SK-N-SH (cell line): ENCODE data around the gene CEACAM1.

Source experiments
- CHD2 ChIP-seq: fragments of 150-350 bp; IDR thresholded peaks from 2 replicates; pipeline ENCODE4 v1.6.1; 2018; ENCODE audit warnings: low read length; ENCODE audit not compliant: partially characterized antibody
- FOSL2 ChIP-seq: IDR thresholded peaks from 2 replicates; pipeline ENCODE4 v1.4.0; 2012; ENCODE audit warnings: low read depth, mild to moderate bottlenecking, moderate library complexity, borderline replicate concordance
- FOXJ3 ChIP-seq: sonication (generic); formaldehyde crosslinking; IDR thresholded peaks from 2 replicates; pipeline ENCODE4 v1.5.1; 2020; ENCODE audit warnings: mild to moderate bottlenecking, missing genetic modification reagents
- GABPA ChIP-seq: IDR thresholded peaks from 2 replicates; pipeline ENCODE4 v1.4.0; 2012; ENCODE audit warnings: low read depth, mild to moderate bottlenecking
- MXI1 ChIP-seq: IDR thresholded peaks from 2 replicates; pipeline ENCODE4 v1.6.1; 2012; ENCODE audit warnings: mild to moderate bottlenecking, low read depth, low read length, improper control_type of control experiment
- NFIC ChIP-seq: IDR thresholded peaks from 2 replicates; pipeline ENCODE4 v1.4.0; 2012; ENCODE audit warnings: borderline replicate concordance
- NRF1 ChIP-seq: IDR thresholded peaks from 2 replicates; pipeline ENCODE4 v1.6.1; 2012; ENCODE audit warnings: low read depth, mild to moderate bottlenecking, low read length
- POLR2AphosphoS5 ChIP-seq: IDR thresholded peaks from 2 replicates; pipeline ENCODE4 v1.6.1; 2012; ENCODE audit warnings: low read depth, low read length
- RAD21 ChIP-seq: IDR thresholded peaks from 2 replicates; pipeline ENCODE4 v1.6.1; 2012; ENCODE audit warnings: mild to moderate bottlenecking, low read length
- RCOR1 ChIP-seq: fragments of 150-350 bp; IDR thresholded peaks from 2 replicates; pipeline ENCODE4 v1.6.1; 2017; ENCODE audit warnings: antibody characterized with exemption, low read length
- RXRA ChIP-seq: IDR thresholded peaks from 2 replicates; pipeline ENCODE4 v1.4.0; 2012; ENCODE audit warnings: low read depth, mild to moderate bottlenecking, borderline replicate concordance
- SMC3 ChIP-seq: IDR thresholded peaks from 2 replicates; pipeline ENCODE4 v1.6.1; 2012; ENCODE audit warnings: low read depth, low read length, improper control_type of control experiment
- TF ChIP-seq, protein P1 (sequence below): IDR thresholded peaks from 2 replicates; pipeline ENCODE4 v1.4.0; 2012; ENCODE audit warnings: low read depth
- TF ChIP-seq, protein P2 (sequence below): fragments of 200-600 bp; sonication (generic); IDR thresholded peaks from 2 replicates; pipeline ENCODE4 v1.6.1; 2017; ENCODE audit warnings: antibody characterized with exemption, mild to moderate bottlenecking, moderate library complexity

DNA sequence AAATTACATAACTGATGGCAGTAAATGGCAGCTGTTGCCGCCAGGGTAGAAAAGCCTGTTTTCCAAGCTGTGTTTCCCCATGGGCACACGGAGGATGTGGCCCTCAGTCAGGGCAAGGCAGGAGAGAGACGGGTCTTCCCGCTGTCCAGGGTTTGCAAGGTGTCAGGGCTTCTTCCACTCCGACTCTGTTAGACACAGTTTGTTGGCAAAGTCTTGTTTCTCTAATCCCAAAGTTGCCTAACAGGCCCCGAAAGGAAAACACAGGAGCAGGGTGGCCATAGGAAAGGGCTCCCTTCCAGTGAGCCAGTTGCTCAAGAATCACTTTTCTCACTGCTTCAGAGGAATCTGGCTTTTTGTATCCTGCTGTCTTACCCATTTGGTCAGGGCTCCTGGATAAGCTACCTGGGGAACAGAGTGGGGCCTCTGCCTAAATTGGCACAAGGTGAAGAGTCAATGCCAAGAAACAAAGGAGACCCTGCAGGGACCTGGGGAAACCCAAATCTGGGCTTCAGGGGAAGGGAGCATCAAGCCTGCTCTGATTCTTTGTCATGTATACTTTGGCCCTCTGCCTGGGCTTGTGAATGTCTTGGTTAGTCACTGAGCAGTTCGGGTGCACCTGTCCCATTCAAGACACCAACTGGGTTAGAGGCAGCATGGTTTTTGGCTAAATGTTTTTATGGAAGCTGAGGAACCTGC lies 56.6 kb downstream of the CEACAM1 start:
- TF ChIP-seq, protein P1, sequence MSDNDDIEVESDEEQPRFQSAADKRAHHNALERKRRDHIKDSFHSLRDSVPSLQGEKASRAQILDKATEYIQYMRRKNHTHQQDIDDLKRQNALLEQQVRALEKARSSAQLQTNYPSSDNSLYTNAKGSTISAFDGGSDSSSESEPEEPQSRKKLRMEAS, result no peak
- TF ChIP-seq NFIC, result no peak
- TF ChIP-seq POLR2AphosphoS5, result no peak
- TF ChIP-seq RCOR1, result no peak
- TF ChIP-seq CHD2, result no peak
- TF ChIP-seq, protein P2, sequence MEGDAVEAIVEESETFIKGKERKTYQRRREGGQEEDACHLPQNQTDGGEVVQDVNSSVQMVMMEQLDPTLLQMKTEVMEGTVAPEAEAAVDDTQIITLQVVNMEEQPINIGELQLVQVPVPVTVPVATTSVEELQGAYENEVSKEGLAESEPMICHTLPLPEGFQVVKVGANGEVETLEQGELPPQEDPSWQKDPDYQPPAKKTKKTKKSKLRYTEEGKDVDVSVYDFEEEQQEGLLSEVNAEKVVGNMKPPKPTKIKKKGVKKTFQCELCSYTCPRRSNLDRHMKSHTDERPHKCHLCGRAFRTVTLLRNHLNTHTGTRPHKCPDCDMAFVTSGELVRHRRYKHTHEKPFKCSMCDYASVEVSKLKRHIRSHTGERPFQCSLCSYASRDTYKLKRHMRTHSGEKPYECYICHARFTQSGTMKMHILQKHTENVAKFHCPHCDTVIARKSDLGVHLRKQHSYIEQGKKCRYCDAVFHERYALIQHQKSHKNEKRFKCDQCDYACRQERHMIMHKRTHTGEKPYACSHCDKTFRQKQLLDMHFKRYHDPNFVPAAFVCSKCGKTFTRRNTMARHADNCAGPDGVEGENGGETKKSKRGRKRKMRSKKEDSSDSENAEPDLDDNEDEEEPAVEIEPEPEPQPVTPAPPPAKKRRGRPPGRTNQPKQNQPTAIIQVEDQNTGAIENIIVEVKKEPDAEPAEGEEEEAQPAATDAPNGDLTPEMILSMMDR, result no peak
- no peak for TF ChIP-seq NRF1
- no peak for TF ChIP-seq MXI1
- no peak for TF ChIP-seq GABPA
- no peak for TF ChIP-seq FOXJ3 (CRISPR knock-in tag)
- TF ChIP-seq RXRA, result no peak
- TF ChIP-seq FOSL2, result no peak
- no peak for TF ChIP-seq RAD21
- no peak for TF ChIP-seq SMC3
